ENCODE data around the gene ZFPM1.
"Not testable (repeated sequence)": the region's sequence is repeated elsewhere in the genome, so short reads cannot be mapped to it uniquely, and the experiment has no call there.

GRCh38 chr16:88485366-88485741 is 32.3 kb downstream of the ZFPM1 start:
- not testable (repeated sequence) for TF ChIP-seq CTCF (conservative IDR thresholded peaks at IDR 0.05 in 1 of 2, IDR thresholded peaks at IDR 0.05 in 1 of 2; ENCODE audit: extremely low read depth in 1 of 2, insufficient read depth in 1 of 2, low read depth in 1 of 2, low read length in 2 of 2); EZH2 (IDR thresholded peaks at IDR 0.05; ENCODE audit: borderline replicate concordance, low read length)
